ENCODE results near the gene CMSS1. TPM values are rescaled to one million over a fixed set of nuclear protein-coding genes. Genes with fewer than 3 reads are reported as not detected.

The CMSS1 gene
- total RNA-seq, 1 experiment from 2014 or later, result 70.6 TPM

- ATAC-seq (no peak), DNase-seq (ENCODE audit: low spot score) (no peak)
- Mint-ChIP-seq H3K4me3 (no peak overlapping the region), H3K36me3 (no peaks in the 10 kb centered on the region), H3K27me3 (ENCODE audit: low read depth) (no peaks in the 10 kb centered on the region), H3K27ac (no peak overlapping the region), H3K4me1 (peaks cover 40% of the 10 kb centered on the region), H3K9me3 (no peaks in the 10 kb centered on the region)
- TF ChIP-seq, protein P1, sequence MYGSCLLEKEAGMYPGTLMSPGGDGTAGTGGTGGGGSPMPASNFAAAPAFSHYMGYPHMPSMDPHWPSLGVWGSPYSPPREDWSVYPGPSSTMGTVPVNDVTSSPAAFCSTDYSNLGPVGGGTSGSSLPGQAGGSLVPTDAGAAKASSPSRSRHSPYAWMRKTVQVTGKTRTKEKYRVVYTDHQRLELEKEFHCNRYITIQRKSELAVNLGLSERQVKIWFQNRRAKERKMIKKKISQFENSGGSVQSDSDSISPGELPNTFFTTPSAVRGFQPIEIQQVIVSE (CRISPR knock-in tag; IDR thresholded peaks at IDR 0.05; ENCODE audit: borderline replicate concordance), result no peak
- TF ChIP-seq ZNF317 (CRISPR knock-in tag; IDR thresholded peaks at IDR 0.05; ENCODE audit: borderline replicate concordance, low read depth), result no peak
- no peak for TF ChIP-seq STAT6 (CRISPR knock-in tag; conservative IDR thresholded peaks at IDR 0.05; ENCODE audit: low read depth)
- TF ChIP-seq, protein P2, sequence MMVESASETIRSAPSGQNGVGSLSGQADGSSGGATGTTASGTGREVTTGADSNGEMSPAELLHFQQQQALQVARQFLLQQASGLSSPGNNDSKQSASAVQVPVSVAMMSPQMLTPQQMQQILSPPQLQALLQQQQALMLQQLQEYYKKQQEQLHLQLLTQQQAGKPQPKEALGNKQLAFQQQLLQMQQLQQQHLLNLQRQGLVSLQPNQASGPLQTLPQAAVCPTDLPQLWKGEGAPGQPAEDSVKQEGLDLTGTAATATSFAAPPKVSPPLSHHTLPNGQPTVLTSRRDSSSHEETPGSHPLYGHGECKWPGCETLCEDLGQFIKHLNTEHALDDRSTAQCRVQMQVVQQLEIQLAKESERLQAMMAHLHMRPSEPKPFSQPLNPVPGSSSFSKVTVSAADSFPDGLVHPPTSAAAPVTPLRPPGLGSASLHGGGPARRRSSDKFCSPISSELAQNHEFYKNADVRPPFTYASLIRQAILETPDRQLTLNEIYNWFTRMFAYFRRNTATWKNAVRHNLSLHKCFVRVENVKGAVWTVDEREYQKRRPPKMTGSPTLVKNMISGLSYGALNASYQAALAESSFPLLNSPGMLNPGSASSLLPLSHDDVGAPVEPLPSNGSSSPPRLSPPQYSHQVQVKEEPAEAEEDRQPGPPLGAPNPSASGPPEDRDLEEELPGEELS (CRISPR knock-in tag; IDR thresholded peaks at IDR 0.05), result no peak
- no peak for TF ChIP-seq ZNF532 (CRISPR knock-in tag; IDR thresholded peaks at IDR 0.05; ENCODE audit: borderline replicate concordance)
- no peak for TF ChIP-seq TEAD1 (CRISPR knock-in tag; IDR thresholded peaks at IDR 0.05)
- TF ChIP-seq, protein P3, sequence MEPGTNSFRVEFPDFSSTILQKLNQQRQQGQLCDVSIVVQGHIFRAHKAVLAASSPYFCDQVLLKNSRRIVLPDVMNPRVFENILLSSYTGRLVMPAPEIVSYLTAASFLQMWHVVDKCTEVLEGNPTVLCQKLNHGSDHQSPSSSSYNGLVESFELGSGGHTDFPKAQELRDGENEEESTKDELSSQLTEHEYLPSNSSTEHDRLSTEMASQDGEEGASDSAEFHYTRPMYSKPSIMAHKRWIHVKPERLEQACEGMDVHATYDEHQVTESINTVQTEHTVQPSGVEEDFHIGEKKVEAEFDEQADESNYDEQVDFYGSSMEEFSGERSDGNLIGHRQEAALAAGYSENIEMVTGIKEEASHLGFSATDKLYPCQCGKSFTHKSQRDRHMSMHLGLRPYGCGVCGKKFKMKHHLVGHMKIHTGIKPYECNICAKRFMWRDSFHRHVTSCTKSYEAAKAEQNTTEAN (CRISPR knock-in tag; IDR thresholded peaks at IDR 0.05), result no peak
- TF ChIP-seq, protein P4, sequence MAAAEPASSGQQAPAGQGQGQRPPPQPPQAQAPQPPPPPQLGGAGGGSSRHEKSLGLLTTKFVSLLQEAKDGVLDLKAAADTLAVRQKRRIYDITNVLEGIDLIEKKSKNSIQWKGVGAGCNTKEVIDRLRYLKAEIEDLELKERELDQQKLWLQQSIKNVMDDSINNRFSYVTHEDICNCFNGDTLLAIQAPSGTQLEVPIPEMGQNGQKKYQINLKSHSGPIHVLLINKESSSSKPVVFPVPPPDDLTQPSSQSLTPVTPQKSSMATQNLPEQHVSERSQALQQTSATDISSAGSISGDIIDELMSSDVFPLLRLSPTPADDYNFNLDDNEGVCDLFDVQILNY (CRISPR knock-in tag; IDR thresholded peaks at IDR 0.05), result no peak
- TF ChIP-seq, protein P5, sequence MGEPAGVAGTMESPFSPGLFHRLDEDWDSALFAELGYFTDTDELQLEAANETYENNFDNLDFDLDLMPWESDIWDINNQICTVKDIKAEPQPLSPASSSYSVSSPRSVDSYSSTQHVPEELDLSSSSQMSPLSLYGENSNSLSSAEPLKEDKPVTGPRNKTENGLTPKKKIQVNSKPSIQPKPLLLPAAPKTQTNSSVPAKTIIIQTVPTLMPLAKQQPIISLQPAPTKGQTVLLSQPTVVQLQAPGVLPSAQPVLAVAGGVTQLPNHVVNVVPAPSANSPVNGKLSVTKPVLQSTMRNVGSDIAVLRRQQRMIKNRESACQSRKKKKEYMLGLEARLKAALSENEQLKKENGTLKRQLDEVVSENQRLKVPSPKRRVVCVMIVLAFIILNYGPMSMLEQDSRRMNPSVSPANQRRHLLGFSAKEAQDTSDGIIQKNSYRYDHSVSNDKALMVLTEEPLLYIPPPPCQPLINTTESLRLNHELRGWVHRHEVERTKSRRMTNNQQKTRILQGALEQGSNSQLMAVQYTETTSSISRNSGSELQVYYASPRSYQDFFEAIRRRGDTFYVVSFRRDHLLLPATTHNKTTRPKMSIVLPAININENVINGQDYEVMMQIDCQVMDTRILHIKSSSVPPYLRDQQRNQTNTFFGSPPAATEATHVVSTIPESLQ (CRISPR knock-in tag; IDR thresholded peaks at IDR 0.05), result no peak
- TF ChIP-seq EMX1 (CRISPR knock-in tag; IDR thresholded peaks at IDR 0.05), result no peak
- TF ChIP-seq KAT7 (CRISPR knock-in tag; IDR thresholded peaks at IDR 0.05; ENCODE audit: borderline replicate concordance), result no peak
- TF ChIP-seq FOXJ3 (CRISPR knock-in tag; IDR thresholded peaks at IDR 0.05; ENCODE audit: borderline replicate concordance), result no peak
- TF ChIP-seq ZNF219 (CRISPR knock-in tag; IDR thresholded peaks at IDR 0.05; ENCODE audit: borderline replicate concordance), result no peak
- TF ChIP-seq, protein P6, sequence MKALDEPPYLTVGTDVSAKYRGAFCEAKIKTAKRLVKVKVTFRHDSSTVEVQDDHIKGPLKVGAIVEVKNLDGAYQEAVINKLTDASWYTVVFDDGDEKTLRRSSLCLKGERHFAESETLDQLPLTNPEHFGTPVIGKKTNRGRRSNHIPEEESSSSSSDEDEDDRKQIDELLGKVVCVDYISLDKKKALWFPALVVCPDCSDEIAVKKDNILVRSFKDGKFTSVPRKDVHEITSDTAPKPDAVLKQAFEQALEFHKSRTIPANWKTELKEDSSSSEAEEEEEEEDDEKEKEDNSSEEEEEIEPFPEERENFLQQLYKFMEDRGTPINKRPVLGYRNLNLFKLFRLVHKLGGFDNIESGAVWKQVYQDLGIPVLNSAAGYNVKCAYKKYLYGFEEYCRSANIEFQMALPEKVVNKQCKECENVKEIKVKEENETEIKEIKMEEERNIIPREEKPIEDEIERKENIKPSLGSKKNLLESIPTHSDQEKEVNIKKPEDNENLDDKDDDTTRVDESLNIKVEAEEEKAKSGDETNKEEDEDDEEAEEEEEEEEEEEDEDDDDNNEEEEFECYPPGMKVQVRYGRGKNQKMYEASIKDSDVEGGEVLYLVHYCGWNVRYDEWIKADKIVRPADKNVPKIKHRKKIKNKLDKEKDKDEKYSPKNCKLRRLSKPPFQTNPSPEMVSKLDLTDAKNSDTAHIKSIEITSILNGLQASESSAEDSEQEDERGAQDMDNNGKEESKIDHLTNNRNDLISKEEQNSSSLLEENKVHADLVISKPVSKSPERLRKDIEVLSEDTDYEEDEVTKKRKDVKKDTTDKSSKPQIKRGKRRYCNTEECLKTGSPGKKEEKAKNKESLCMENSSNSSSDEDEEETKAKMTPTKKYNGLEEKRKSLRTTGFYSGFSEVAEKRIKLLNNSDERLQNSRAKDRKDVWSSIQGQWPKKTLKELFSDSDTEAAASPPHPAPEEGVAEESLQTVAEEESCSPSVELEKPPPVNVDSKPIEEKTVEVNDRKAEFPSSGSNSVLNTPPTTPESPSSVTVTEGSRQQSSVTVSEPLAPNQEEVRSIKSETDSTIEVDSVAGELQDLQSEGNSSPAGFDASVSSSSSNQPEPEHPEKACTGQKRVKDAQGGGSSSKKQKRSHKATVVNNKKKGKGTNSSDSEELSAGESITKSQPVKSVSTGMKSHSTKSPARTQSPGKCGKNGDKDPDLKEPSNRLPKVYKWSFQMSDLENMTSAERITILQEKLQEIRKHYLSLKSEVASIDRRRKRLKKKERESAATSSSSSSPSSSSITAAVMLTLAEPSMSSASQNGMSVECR (CRISPR knock-in tag; IDR thresholded peaks at IDR 0.05; ENCODE audit: borderline replicate concordance), result no peak
- TF ChIP-seq ZNF396 (CRISPR knock-in tag; IDR thresholded peaks at IDR 0.05; ENCODE audit: borderline replicate concordance), result no peak
- no peak for TF ChIP-seq NR2C2 (CRISPR knock-in tag; IDR thresholded peaks at IDR 0.05)
- no peak for TF ChIP-seq ATF1 (CRISPR knock-in tag; IDR thresholded peaks at IDR 0.05)
- TF ChIP-seq CREM (CRISPR knock-in tag; IDR thresholded peaks at IDR 0.05), result no peak
- ChIA-PET CTCF (no interaction called here), POLR2A (no interaction called here)
These were observed 39.6 kb downstream of the CMSS1 start for GRCh38 chr3:99857278-99857677.
